Activated T-cell treated with anti-CD3 and anti-CD28 coated beads for 24 hours (primary cell): ENCODE data around the gene UNC45A.
"Not testable (repeated sequence)": the region's sequence is repeated elsewhere in the genome, so short reads cannot be mapped to it uniquely, and the experiment has no call there.

Experiments
- DNase-seq: peaks from one replicate; pipeline ENCODE4 v3.0.0-alpha.2; 2020; ENCODE audit warnings: low read depth

UNC45A gene

GRCh38 chr15:90916461-90916860 is 18.6 kb upstream of the UNC45A start:
- DNase-seq: no peak

GRCh38 chr15:90917569-90917968 is 17.5 kb upstream of the UNC45A start:
- no peak for DNase-seq

GRCh38 chr15:90918034-90918788 is 16.9 kb upstream of the UNC45A start:
- DNase-seq: no peak

- DNase-seq: no peak
Observed at GRCh38 chr15:90918835-90919234, 16.2 kb upstream of the UNC45A start.

- no peak for DNase-seq
Observed at GRCh38 chr15:90921887-90922286, 13.2 kb upstream of the UNC45A start.

GRCh38 chr15:90922712-90923322 is 12.3 kb upstream of the UNC45A start:
- DNase-seq: not testable (repeated sequence)

GRCh38 chr15:90924375-90924774 is 10.7 kb upstream of the UNC45A start:
- DNase-seq: no peak

GRCh38 chr15:90926766-90927165 is 8.3 kb upstream of the UNC45A start:
- not testable (repeated sequence) for DNase-seq

GRCh38 chr15:90928106-90928505 is 7.0 kb upstream of the UNC45A start:
- not testable (repeated sequence) for DNase-seq

GRCh38 chr15:90929246-90930019 is 5.7 kb upstream of the UNC45A start:
- no peak for DNase-seq

GRCh38 chr15:90930861-90931574 is 4.1 kb upstream of the UNC45A start:
- no peak for DNase-seq

- no peak for DNase-seq
Observed at GRCh38 chr15:90931575-90931827, 3.6 kb upstream of the UNC45A start.

GRCh38 chr15:90931828-90932659 is 3.0 kb upstream of the UNC45A start, which contains the start of gene HDDC3:
Gene HDDC3 (minus strand): TSS chr15:90932549. CDS start chr15:90932540, 9 bp downstream.
- peak; percentile 87 for DNase-seq

GRCh38 chr15:90932660-90932991 is 2.5 kb upstream of the UNC45A start:
- no peak for DNase-seq

GRCh38 chr15:90933301-90933700 is 1.8 kb upstream of the UNC45A start:
- DNase-seq: no peak

- DNase-seq: peak; percentile 82
Observed at GRCh38 chr15:90934256-90934948, 683 bp upstream of the UNC45A start.

- DNase-seq: no peak
Observed at GRCh38 chr15:90936823-90937222, 1.7 kb downstream of the UNC45A start.

- no peak for DNase-seq
Observed at GRCh38 chr15:90938261-90938660, 3.2 kb downstream of the UNC45A start.

- no peak for DNase-seq
Observed at GRCh38 chr15:90939756-90940155, 4.7 kb downstream of the UNC45A start.

- no peak for DNase-seq
Observed at GRCh38 chr15:90941038-90941437, 6.0 kb downstream of the UNC45A start.
